OCI-LY1 (cell line): ENCODE measurements around the gene RAI14.

Experiments
- H2AFZ ChIP-seq: fragments of 200-600 bp; sonication (generic), shearing (Covaris generic); 2 replicates; pipeline ENCODE4 v1.6.0; 2014; ENCODE audit warnings: antibody characterized with exemption, mild to moderate bottlenecking, low read length
- H3F3A ChIP-seq: fragments of 200-600 bp; sonication (generic), shearing (Covaris generic); 2 replicates; pipeline ENCODE4 v1.6.0; 2014; ENCODE audit warnings: mild to moderate bottlenecking, antibody characterized with exemption, low read length, moderate library complexity; ENCODE audit not compliant: insufficient read depth
- H3K27ac ChIP-seq: fragments of 200-600 bp; sonication (generic); 2 replicates; pipeline ENCODE4 v1.5.1; 2014; ENCODE audit warnings: low read length, mixed run types, mild to moderate bottlenecking, low read depth; ENCODE audit not compliant: poor library complexity, severe bottlenecking
- H3K27me3 ChIP-seq: fragments of 200-600 bp; sonication (generic); 2 replicates; pipeline ENCODE4 v1.6.0; 2014; ENCODE audit warnings: antibody characterized with exemption, mild to moderate bottlenecking, low read length, moderate library complexity; ENCODE audit not compliant: insufficient read depth
- H3K36me3 ChIP-seq: fragments of 200-600 bp; sonication (generic); 2 replicates; pipeline ENCODE4 v1.6.1; 2014; ENCODE audit warnings: mild to moderate bottlenecking, antibody characterized with exemption, low read length, moderate library complexity, mixed read lengths; ENCODE audit not compliant: insufficient read depth
- H3K4me1 ChIP-seq: fragments of 200-600 bp; sonication (generic); 2 replicates; pipeline ENCODE4 v1.5.1; 2014; ENCODE audit warnings: mild to moderate bottlenecking, low read length, moderate library complexity; ENCODE audit not compliant: insufficient read depth, severe bottlenecking
- H3K4me2 ChIP-seq: fragments of 200-600 bp; sonication (generic), shearing (Covaris generic); 2 replicates; pipeline ENCODE4 v1.6.1; 2014; ENCODE audit warnings: low read length
- H3K4me3 ChIP-seq: fragments of 200-600 bp; sonication (generic); 2 replicates; pipeline ENCODE4 v1.5.1; 2014; ENCODE audit warnings: low read length, low read depth, mild to moderate bottlenecking, mixed read lengths; ENCODE audit not compliant: poor library complexity, severe bottlenecking
- H3K79me2 ChIP-seq: fragments of 200-600 bp; shearing (Covaris generic); 2 replicates; pipeline ENCODE4 v1.6.1; 2016; ENCODE audit warnings: mixed run types, low read length, mixed read lengths; ENCODE audit not compliant: insufficient read depth
- H3K9ac ChIP-seq: fragments of 200-600 bp; sonication (generic), shearing (Covaris generic); 2 replicates; pipeline ENCODE4 v1.6.1; 2014; ENCODE audit warnings: mild to moderate bottlenecking, low read length, mixed read lengths
- H3K9me2 ChIP-seq: fragments of 200-600 bp; sonication (generic), shearing (Covaris generic); 2 replicates; pipeline ENCODE4 v1.6.1; 2014; ENCODE audit warnings: low read depth, mild to moderate bottlenecking, low read length, mixed read lengths
- H3K9me3 ChIP-seq: fragments of 200-600 bp; shearing (Covaris generic); 2 replicates; pipeline ENCODE4 v1.6.1; 2014; ENCODE audit warnings: low read length, mixed read lengths
- H4K20me1 ChIP-seq: fragments of 200-600 bp; sonication (generic), shearing (Covaris generic); 2 replicates; pipeline ENCODE4 v1.6.0; 2016; ENCODE audit warnings: mild to moderate bottlenecking, low read length; ENCODE audit not compliant: insufficient read depth
- CTCF ChIP-seq: fragments of 200-600 bp; sonication (generic), shearing (Covaris generic); IDR thresholded peaks from 2 replicates; pipeline ENCODE4 v1.5.1; 2017; ENCODE audit warnings: mild to moderate bottlenecking, antibody characterized with exemption, low read length, moderate library complexity, mixed read lengths
- EZH2 ChIP-seq: fragments of 200-600 bp; sonication (generic), shearing (Covaris generic); IDR thresholded peaks from 2 replicates; pipeline ENCODE4 v1.8.0; 2017; ENCODE audit warnings: borderline replicate concordance, mixed run types, mild to moderate bottlenecking, antibody characterized with exemption, low read length, moderate library complexity, mixed read lengths

The RAI14 gene

GRCh38 chr5:34627794-34628193 is 28.3 kb upstream of the RAI14 start:
- H3K27ac ChIP-seq = no peak overlapping the region
- H3K4me3 ChIP-seq = no peak overlapping the region
- H3K36me3 ChIP-seq = no peaks in the 10 kb centered on the region
- no peak overlapping the region for H2AFZ ChIP-seq
- H3K9me3 ChIP-seq = no peaks in the 10 kb centered on the region
- no peak overlapping the region for H3K9ac ChIP-seq
- no peaks in the 10 kb centered on the region for H3K9me2 ChIP-seq
- no peaks in the 10 kb centered on the region for H3K27me3 ChIP-seq
- H4K20me1 ChIP-seq = no peaks in the 10 kb centered on the region
- H3F3A ChIP-seq = no peaks in the 10 kb centered on the region
- H3K4me1 ChIP-seq = no peaks in the 10 kb centered on the region
- no peak for TF ChIP-seq EZH2
- TF ChIP-seq CTCF = no peak
- no peak overlapping the region for H3K4me2 ChIP-seq
- H3K79me2 ChIP-seq = no peaks in the 10 kb centered on the region

- no peaks in the 10 kb centered on the region for H3K36me3 ChIP-seq
- no peak overlapping the region for H3K9ac ChIP-seq
- no peak overlapping the region for H3K27ac ChIP-seq
- TF ChIP-seq EZH2 = no peak
- TF ChIP-seq CTCF = no peak
- H3K4me2 ChIP-seq = no peak overlapping the region
- H4K20me1 ChIP-seq = no peaks in the 10 kb centered on the region
- no peaks in the 10 kb centered on the region for H3K79me2 ChIP-seq
- H2AFZ ChIP-seq = no peak overlapping the region
- no peaks in the 10 kb centered on the region for H3K27me3 ChIP-seq
- H3K9me3 ChIP-seq = no peaks in the 10 kb centered on the region
- no peaks in the 10 kb centered on the region for H3K9me2 ChIP-seq
- no peaks in the 10 kb centered on the region for H3K4me1 ChIP-seq
- no peak overlapping the region for H3K4me3 ChIP-seq
- no peaks in the 10 kb centered on the region for H3F3A ChIP-seq
Observed at GRCh38 chr5:34628373-34628772, 27.8 kb upstream of the RAI14 start.

- H3K4me3 ChIP-seq = no peak overlapping the region
- no peaks in the 10 kb centered on the region for H3K27me3 ChIP-seq
- H3K27ac ChIP-seq = no peak overlapping the region
- H3K4me1 ChIP-seq = no peaks in the 10 kb centered on the region
- no peaks in the 10 kb centered on the region for H3K36me3 ChIP-seq
- H2AFZ ChIP-seq = no peak overlapping the region
- no peaks in the 10 kb centered on the region for H3F3A ChIP-seq
- TF ChIP-seq EZH2 (no peak), CTCF (no peak)
- no peaks in the 10 kb centered on the region for H3K9me2 ChIP-seq
- no peak overlapping the region for H3K9ac ChIP-seq
- H4K20me1 ChIP-seq = no peaks in the 10 kb centered on the region
- H3K4me2 ChIP-seq = no peak overlapping the region
- no peaks in the 10 kb centered on the region for H3K79me2 ChIP-seq
- H3K9me3 ChIP-seq = no peaks in the 10 kb centered on the region
Observed at GRCh38 chr5:34630596-34630995, 25.5 kb upstream of the RAI14 start.
